Cardiac muscle cell (in vitro differentiated cells and primary cell): ENCODE data around the gene CLBA1. TPM values are rescaled to one million over a fixed set of nuclear protein-coding genes. Genes with fewer than 3 reads are reported as not detected.

Experiments used
- DNase-seq, 2 donors: peaks; one replicate each; pipeline versions ENCODE4 v3.0.0 to v3.0.0-alpha.2; 2010 to 2017; ENCODE audit warnings: low read depth in 1 of 2, low spot score in 1 of 2
- H3K27ac ChIP-seq: fragments of 200-600 bp; sonication (generic); 2 replicates; pipeline ENCODE4 v1.5.1; 2016
- H3K27me3 ChIP-seq: fragments of 200-600 bp; sonication (generic); 2 replicates; pipeline ENCODE4 v1.6.0; 2016; ENCODE audit warnings: control low read depth
- H3K36me3 ChIP-seq: fragments of 200-600 bp; sonication (generic); 2 replicates; pipeline ENCODE4 v1.5.1; 2016; ENCODE audit warnings: control low read depth
- H3K4me1 ChIP-seq: fragments of 200-600 bp; sonication (generic); 2 replicates; pipeline ENCODE4 v1.8.1; 2017; ENCODE audit warnings: low read depth, mild to moderate bottlenecking, mixed run types
- H3K4me3 ChIP-seq: fragments of 200-600 bp; sonication (generic); 2 replicates; pipeline ENCODE4 v1.5.1; 2016; ENCODE audit warnings: mild to moderate bottlenecking
- H3K9me3 ChIP-seq: fragments of 200-600 bp; sonication (generic); 2 replicates; pipeline ENCODE4 v1.5.1; 2017; ENCODE audit warnings: low read depth, mild to moderate bottlenecking, control low read depth
- polyA plus RNA-seq: library from polyadenylated mRNA; unstranded; fragments of >200 nt; fragmentation: Nextera tagmentation; extraction: Ambion mirVana; gene quantifications from 2 replicates; pipeline ENCODE4 v1.2.1, GENCODE V29; 2016
- total RNA-seq: library from RNA; depleted of rRNA; stranded (reverse); fragments of >200 nt; gene quantifications from 2 replicates; pipeline ENCODE4 v1.2.3, GENCODE V29; 2016
- TF ChIP-seq, protein P1 (sequence below): IDR thresholded peaks from 2 replicates; pipeline ENCODE4 v1.5.1; 2012; ENCODE audit warnings: low read depth, mild to moderate bottlenecking, low read length

The CLBA1 gene
- total and polyA plus RNA-seq, 2 experiments from 2014 or later: 15.5 to 20.4 TPM

DNA sequence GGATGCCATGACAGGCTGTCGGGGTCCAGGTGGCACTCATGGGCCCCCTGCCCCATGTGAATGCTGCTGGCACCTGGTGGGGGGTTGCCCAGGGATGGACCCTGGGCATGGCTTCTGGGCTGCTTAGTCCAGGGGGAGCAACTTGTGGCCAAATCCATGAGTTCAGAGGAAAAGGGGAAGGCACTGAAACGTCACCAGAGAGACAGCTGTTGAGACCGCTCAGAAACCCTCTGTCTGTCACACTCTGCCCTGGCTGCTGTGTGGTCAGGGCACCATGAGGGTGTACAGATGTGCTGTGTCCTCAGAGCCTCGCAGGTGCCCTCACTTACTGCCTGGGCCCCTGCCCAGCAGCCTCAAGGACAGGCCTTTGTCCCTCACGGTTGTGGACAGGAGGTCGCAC lies 9.4 kb downstream of the CLBA1 start:
- Histone ChIP-seq H3K27ac (no peak overlapping the region), H3K36me3 (peaks cover 5% of the 10 kb centered on the region), H3K4me1 (no peaks in the 10 kb centered on the region), H3K27me3 (no peaks in the 10 kb centered on the region), H3K9me3 (no peaks in the 10 kb centered on the region), H3K4me3 (no peak overlapping the region)
- DNase-seq: no peak
- TF ChIP-seq, protein P1, sequence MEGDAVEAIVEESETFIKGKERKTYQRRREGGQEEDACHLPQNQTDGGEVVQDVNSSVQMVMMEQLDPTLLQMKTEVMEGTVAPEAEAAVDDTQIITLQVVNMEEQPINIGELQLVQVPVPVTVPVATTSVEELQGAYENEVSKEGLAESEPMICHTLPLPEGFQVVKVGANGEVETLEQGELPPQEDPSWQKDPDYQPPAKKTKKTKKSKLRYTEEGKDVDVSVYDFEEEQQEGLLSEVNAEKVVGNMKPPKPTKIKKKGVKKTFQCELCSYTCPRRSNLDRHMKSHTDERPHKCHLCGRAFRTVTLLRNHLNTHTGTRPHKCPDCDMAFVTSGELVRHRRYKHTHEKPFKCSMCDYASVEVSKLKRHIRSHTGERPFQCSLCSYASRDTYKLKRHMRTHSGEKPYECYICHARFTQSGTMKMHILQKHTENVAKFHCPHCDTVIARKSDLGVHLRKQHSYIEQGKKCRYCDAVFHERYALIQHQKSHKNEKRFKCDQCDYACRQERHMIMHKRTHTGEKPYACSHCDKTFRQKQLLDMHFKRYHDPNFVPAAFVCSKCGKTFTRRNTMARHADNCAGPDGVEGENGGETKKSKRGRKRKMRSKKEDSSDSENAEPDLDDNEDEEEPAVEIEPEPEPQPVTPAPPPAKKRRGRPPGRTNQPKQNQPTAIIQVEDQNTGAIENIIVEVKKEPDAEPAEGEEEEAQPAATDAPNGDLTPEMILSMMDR: no peak

DNA sequence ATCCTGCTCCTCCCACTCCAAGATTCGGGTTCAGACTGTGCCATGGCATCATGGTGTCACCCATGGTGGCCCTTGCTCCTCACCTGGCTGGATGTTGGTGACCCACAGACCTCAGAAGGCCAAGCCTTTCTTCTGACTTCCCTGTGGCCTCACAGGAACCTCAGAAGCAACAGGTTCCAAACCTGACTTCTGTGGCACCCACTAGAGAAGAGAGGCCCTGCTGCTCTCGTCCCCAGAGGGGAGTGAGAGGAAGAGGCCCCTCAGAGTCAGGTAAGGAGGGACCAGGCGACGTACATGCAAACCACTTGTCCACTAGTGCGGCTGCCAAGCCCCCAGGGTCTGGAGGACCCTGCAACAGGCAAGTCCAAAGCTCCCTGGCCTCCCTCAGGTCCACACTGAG lies 10.4 kb downstream of the CLBA1 start:
- Histone ChIP-seq H3K4me3 (no peak overlapping the region), H3K27me3 (no peaks in the 10 kb centered on the region), H3K4me1 (no peaks in the 10 kb centered on the region), H3K27ac (no peak overlapping the region), H3K36me3 (peaks cover 5% of the 10 kb centered on the region), H3K9me3 (no peaks in the 10 kb centered on the region)
- TF ChIP-seq, protein P1: no peak
- no peak for DNase-seq

DNA sequence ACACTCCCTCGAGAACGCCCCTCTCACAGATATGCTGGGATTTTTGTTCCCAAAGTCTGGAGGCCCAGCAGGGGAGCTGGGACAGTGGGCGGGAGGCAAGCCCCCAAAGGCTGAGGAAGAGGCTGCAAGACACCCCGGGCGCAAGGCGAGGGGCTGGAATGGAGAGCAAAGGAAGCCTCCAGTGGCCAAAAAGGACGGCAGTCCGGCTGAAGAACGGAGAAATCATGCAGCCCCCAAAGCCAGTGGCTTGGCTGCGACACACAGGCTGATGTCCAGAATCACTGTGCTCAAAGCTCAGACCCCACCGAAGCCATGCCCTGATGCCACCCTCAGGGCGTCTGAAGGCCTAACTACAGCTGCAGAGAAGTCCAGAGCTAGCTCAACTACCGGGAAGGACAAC lies 10.9 kb downstream of the CLBA1 start:
- no peak for DNase-seq
- Histone ChIP-seq H3K36me3 (peaks cover 5% of the 10 kb centered on the region), H3K4me1 (no peaks in the 10 kb centered on the region), H3K4me3 (no peak overlapping the region), H3K27me3 (no peaks in the 10 kb centered on the region), H3K9me3 (no peaks in the 10 kb centered on the region), H3K27ac (no peak overlapping the region)
- TF ChIP-seq, protein P1: no peak

DNA sequence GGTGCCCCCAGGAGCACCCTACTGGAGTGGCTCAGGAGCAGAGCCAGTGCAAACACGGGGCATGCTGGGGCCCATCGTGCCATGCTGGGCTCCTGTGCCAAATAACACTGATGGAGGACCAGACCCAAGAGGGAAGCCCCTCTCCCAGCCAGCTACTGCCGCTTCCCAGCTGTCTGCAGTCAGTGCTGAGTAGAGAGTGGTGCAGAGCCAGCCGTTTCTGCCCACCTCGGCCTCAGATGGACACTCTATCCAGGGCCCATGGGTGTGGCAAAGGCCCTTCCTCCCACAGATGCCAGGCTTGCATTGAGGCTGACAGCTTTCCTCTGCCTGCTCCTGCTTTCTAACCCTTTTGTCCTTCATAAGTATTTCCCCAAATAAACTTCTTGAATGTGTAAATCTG lies 13.2 kb downstream of the CLBA1 start:
- TF ChIP-seq, protein P1: no peak

DNA sequence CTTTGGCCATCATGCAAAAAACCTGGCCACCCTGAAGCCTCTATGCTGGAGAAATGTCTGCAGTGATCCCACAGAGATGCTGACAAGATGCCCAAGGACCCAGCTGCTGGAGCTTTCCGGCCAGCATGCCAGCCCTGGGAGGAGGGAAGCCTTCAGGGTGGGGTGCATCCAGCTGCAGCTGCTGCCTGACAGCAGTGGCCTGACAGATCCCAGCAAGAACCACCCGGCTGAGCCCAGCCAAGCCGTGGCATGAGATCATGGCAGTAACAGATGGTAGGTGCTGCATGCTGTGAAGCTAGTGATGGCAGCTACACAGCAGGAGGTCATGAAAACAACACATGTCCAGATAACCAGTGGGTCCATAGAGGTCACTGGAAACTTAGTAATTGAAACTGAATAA lies 13.8 kb downstream of the CLBA1 start:
- H3K27ac ChIP-seq: no peak overlapping the region
- TF ChIP-seq, protein P1: no peak
- H3K9me3 ChIP-seq: no peaks in the 10 kb centered on the region
- H3K4me1 ChIP-seq: no peaks in the 10 kb centered on the region
- H3K27me3 ChIP-seq: no peaks in the 10 kb centered on the region
- no peak overlapping the region for H3K4me3 ChIP-seq
- no peaks in the 10 kb centered on the region for H3K36me3 ChIP-seq
- DNase-seq: no peak

More for the DNA sequence above, 13.2 kb downstream of the CLBA1 start:
- Histone ChIP-seq H3K9me3 (no peaks in the 10 kb centered on the region), H3K4me1 (no peaks in the 10 kb centered on the region), H3K4me3 (no peak overlapping the region), H3K27me3 (no peaks in the 10 kb centered on the region), H3K36me3 (no peaks in the 10 kb centered on the region), H3K27ac (no peak overlapping the region)
- DNase-seq: no peak

DNA sequence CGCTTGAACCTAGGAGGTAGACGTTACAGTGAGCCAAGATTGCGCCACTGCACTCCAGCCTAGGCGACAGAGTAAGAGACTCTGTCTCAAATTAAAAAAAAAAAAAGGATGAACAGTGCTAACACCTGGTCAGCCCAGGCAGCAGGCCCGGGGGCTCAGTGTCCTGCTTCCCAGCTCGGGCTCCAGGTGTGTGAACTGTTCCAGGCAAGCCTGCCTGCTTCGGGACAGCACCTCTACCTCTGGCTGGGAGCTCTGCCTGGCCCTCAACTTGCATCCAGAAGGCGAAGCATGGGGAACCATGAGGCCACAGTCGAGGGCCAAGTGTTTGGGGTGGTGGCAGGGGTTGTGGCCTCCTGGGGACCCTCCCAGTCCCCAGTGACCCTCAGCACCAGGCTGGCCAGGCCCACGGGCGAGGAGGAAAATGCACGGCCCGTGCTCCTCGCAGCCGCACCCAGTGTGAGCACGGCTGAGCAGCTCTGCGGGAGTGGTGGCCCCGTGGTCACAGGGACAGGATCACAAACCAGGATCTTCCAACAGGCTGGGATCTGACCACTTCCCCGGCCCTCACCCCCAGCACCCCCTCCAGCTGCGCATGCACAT lies 19.8 kb downstream of the CLBA1 start:
- Histone ChIP-seq H3K36me3 (peaks cover 22% of the 10 kb centered on the region), H3K27me3 (no peaks in the 10 kb centered on the region), H3K27ac (peak overlapping the region; percentile 66), H3K9me3 (no peaks in the 10 kb centered on the region), H3K4me3 (no peak overlapping the region), H3K4me1 (peaks cover 4% of the 10 kb centered on the region)
- TF ChIP-seq, protein P1: no peak
- DNase-seq: no peak
